Measurements from ENCODE around the gene APPBP2.

The APPBP2 gene

DNA sequence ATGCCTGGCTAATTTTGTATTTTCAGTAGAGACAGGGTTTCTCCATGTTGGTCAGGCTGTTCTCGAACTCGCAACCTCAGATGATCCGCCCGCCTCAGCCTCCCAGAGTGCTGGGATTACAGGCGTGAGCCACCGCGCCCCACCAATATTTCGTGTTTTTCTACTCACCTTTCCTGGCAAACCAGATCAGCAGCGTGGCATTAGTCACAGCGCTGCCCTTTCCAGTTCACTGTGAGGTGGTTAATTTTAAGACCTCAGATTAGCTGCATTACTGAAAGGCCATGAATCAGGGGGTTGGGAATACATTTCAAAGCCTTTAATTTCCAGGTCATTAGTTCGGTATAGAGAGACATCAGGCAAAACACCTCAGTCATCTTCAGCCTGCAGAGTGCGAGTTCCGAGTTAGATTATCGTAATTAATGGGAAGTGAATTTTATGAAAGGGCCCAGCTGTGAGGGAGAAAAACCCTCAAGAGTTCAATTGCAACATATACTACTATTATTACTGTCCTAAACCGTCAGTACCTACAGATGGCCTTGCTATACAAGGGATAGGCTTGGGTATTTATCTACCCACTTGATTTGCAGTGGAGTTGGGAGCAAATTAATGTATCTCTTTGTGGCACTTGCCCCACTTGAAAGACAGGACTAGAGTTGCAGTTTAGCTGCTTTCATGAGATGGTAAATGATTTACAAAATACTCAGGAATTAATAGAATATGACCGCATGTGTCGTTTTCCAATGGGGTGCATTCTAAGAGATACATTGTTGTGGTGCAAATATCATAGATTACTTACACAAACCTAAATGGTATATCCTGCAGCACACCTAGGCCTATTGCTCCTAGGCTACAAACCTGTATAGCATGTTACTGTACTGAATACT lies 132.0 kb downstream of the APPBP2 start:
- DNase-seq (ENCODE audit: low read depth in 2 of 2): no peak

All from stimulated activated CD8-positive, alpha-beta memory T cell treated with anti-CD3 and anti-CD28 coated beads, Interleukin-2, amount 100 ng/mL, for 1 hour (primary cell).